Measurements from ENCODE around the gene ANO6. TPM values are rescaled to one million over a fixed set of nuclear protein-coding genes. Genes with fewer than 3 reads are reported as not detected.

The ANO6 gene
- total RNA-seq, 1 donor from 2014 or later: 25.2 TPM

DNA sequence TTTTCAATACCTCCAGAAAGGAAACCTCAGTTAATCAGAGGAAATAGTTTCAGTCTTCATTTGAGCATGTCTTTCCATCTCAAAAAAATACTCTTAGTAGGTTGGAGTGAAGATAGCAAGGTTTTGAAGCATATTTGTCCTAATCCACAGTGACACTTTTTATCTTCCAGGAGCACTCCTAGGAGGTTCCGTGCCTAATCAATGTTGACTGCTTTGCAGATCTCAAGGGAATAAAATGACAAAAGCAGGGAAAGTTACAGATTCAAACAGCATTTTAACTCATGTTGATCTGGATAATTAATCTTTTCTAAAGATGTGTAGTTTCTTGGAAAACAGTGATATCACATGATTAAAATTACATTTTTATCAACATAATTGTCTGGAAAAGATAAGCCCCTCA is 213.9 kb downstream of the ANO6 start:
- Mint-ChIP-seq H3K36me3 (ENCODE audit: low read depth) (peaks cover 38% of the 10 kb centered on the region), H3K4me3 (ENCODE audit: low read depth) (no peak overlapping the region), H3K4me1 (ENCODE audit: low read depth) (peaks cover 13% of the 10 kb centered on the region), H3K27me3 (ENCODE audit: low read depth) (no peaks in the 10 kb centered on the region), H3K9me3 (no peaks in the 10 kb centered on the region), H3K27ac (no peak overlapping the region)
- no peak for DNase-seq (ENCODE audit: low spot score)
- intact Hi-C loops (cut with micrococcal nuclease): no loop called here

GRCh38 chr12:45431126-45431525 is 215.2 kb downstream of the ANO6 start:
- no peaks in the 10 kb centered on the region for H3K27me3 Mint-ChIP-seq (ENCODE audit: low read depth)
- H3K4me3 Mint-ChIP-seq (ENCODE audit: low read depth): no peak overlapping the region
- H3K4me1 Mint-ChIP-seq (ENCODE audit: low read depth): peaks cover 11% of the 10 kb centered on the region
- H3K27ac Mint-ChIP-seq: no peak overlapping the region
- intact Hi-C loops (cut with micrococcal nuclease): no loop called here
- no peak for DNase-seq (ENCODE audit: low spot score)
- H3K9me3 Mint-ChIP-seq: no peaks in the 10 kb centered on the region
- H3K36me3 Mint-ChIP-seq (ENCODE audit: low read depth): peaks cover 34% of the 10 kb centered on the region

GRCh38 chr12:45432710-45433109 is 216.8 kb downstream of the ANO6 start:
- intact Hi-C loops (cut with micrococcal nuclease): no loop called here
- H3K27me3 Mint-ChIP-seq (ENCODE audit: low read depth): no peaks in the 10 kb centered on the region
- H3K27ac Mint-ChIP-seq: no peak overlapping the region
- H3K4me1 Mint-ChIP-seq (ENCODE audit: low read depth): peaks cover 9% of the 10 kb centered on the region
- H3K9me3 Mint-ChIP-seq: no peaks in the 10 kb centered on the region
- H3K36me3 Mint-ChIP-seq (ENCODE audit: low read depth): peaks cover 21% of the 10 kb centered on the region
- no peak for DNase-seq (ENCODE audit: low spot score)
- no peak overlapping the region for H3K4me3 Mint-ChIP-seq (ENCODE audit: low read depth)

- H3K4me3 Mint-ChIP-seq (ENCODE audit: low read depth): no peak overlapping the region
- DNase-seq (ENCODE audit: low spot score): no peak
- H3K27me3 Mint-ChIP-seq (ENCODE audit: low read depth): no peaks in the 10 kb centered on the region
- H3K9me3 Mint-ChIP-seq: no peaks in the 10 kb centered on the region
- no peak overlapping the region for H3K27ac Mint-ChIP-seq
- intact Hi-C loops (cut with micrococcal nuclease): no loop called here
- H3K4me1 Mint-ChIP-seq (ENCODE audit: low read depth): peaks cover 9% of the 10 kb centered on the region
- H3K36me3 Mint-ChIP-seq (ENCODE audit: low read depth): peaks cover 15% of the 10 kb centered on the region
Measured at GRCh38 chr12:45433441-45433868, 217.6 kb downstream of the ANO6 start.

- Mint-ChIP-seq H3K27me3 (ENCODE audit: low read depth) (no peaks in the 10 kb centered on the region), H3K9me3 (no peaks in the 10 kb centered on the region), H3K4me1 (ENCODE audit: low read depth) (peaks cover 7% of the 10 kb centered on the region), H3K36me3 (ENCODE audit: low read depth) (peaks cover 12% of the 10 kb centered on the region), H3K4me3 (ENCODE audit: low read depth) (no peak overlapping the region), H3K27ac (no peak overlapping the region)
- no peak for DNase-seq (ENCODE audit: low spot score)
- intact Hi-C loops (cut with micrococcal nuclease): no loop called here
Measured at GRCh38 chr12:45434094-45434493, 218.2 kb downstream of the ANO6 start.

- H3K27ac Mint-ChIP-seq: no peak overlapping the region
Measured at GRCh38 chr12:45435945-45436710, 220.2 kb downstream of the ANO6 start.

DNA sequence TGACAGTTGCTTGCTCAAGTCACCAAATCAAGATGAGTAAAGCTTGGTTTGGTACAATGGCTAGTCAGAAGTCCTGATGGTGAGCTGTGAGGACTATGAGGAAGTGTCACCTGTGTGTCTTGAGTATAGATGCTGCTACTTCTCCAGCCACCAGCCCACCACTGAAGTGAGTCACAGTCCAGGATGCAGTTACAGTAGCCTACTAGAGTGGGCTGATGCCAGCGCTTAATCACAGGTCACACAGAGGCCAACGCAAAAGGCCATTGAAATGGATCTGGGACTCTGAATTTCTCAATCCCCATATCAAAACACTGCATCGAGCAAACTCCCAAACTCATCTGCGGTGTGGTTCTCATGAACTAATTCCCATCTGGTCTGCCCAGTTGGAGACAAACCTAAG is 223.1 kb downstream of the ANO6 start:
- intact Hi-C loops (cut with micrococcal nuclease): no loop called here
- H3K4me3 Mint-ChIP-seq (ENCODE audit: low read depth): no peak overlapping the region
- no peaks in the 10 kb centered on the region for H3K27me3 Mint-ChIP-seq (ENCODE audit: low read depth)
- no peak overlapping the region for H3K27ac Mint-ChIP-seq
- no peak for DNase-seq (ENCODE audit: low spot score)
- H3K36me3 Mint-ChIP-seq (ENCODE audit: low read depth): no peaks in the 10 kb centered on the region
- no peaks in the 10 kb centered on the region for H3K4me1 Mint-ChIP-seq (ENCODE audit: low read depth)
- H3K9me3 Mint-ChIP-seq: peaks cover 17% of the 10 kb centered on the region

More at GRCh38 chr12:45435945-45436710, 220.2 kb downstream of the ANO6 start:
- DNase-seq (ENCODE audit: low spot score): no peak
- H3K9me3 Mint-ChIP-seq: peaks cover 1% of the 10 kb centered on the region
- intact Hi-C loops (cut with micrococcal nuclease): no loop called here
- no peak overlapping the region for H3K4me3 Mint-ChIP-seq (ENCODE audit: low read depth)
- no peaks in the 10 kb centered on the region for H3K27me3 Mint-ChIP-seq (ENCODE audit: low read depth)
- peaks cover 2% of the 10 kb centered on the region for H3K4me1 Mint-ChIP-seq (ENCODE audit: low read depth)
- H3K36me3 Mint-ChIP-seq (ENCODE audit: low read depth): peaks cover 2% of the 10 kb centered on the region

DNA sequence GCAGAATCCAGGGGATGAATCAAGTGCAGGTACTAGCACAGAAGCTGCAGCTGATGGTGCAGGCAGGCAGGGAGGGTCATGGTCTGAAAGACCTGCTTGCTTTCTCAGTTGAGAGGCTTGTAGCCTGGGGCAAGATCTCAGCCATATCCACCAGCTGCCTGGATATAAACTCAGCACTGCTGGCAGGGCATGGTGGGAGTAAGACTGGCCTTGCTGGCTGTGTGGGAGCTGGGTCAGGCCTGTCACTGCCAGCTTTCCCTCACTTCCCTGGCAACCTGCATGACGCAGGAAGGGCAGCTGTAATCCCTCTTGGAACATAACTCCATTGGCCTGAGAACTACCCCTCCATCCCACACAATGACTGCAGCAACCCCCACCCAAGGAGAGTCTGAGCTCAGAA is 230.1 kb downstream of the ANO6 start:
- intact Hi-C loops (cut with micrococcal nuclease): no loop called here
- DNase-seq (ENCODE audit: low spot score): no peak
- Mint-ChIP-seq H3K36me3 (ENCODE audit: low read depth) (peaks cover 2% of the 10 kb centered on the region), H3K27ac (no peak overlapping the region), H3K4me1 (ENCODE audit: low read depth) (peaks cover 2% of the 10 kb centered on the region), H3K27me3 (ENCODE audit: low read depth) (peaks cover 14% of the 10 kb centered on the region), H3K9me3 (peaks cover 35% of the 10 kb centered on the region), H3K4me3 (ENCODE audit: low read depth) (no peak overlapping the region)

GRCh38 chr12:45458238-45458637 is 242.3 kb downstream of the ANO6 start:
- Mint-ChIP-seq H3K27ac (no peak overlapping the region), H3K4me3 (ENCODE audit: low read depth) (no peak overlapping the region), H3K4me1 (ENCODE audit: low read depth) (no peaks in the 10 kb centered on the region), H3K9me3 (no peaks in the 10 kb centered on the region), H3K36me3 (ENCODE audit: low read depth) (no peaks in the 10 kb centered on the region), H3K27me3 (ENCODE audit: low read depth) (peaks cover 24% of the 10 kb centered on the region)
- no peak for DNase-seq (ENCODE audit: low spot score)
- intact Hi-C loops (cut with micrococcal nuclease): no loop called here

DNA sequence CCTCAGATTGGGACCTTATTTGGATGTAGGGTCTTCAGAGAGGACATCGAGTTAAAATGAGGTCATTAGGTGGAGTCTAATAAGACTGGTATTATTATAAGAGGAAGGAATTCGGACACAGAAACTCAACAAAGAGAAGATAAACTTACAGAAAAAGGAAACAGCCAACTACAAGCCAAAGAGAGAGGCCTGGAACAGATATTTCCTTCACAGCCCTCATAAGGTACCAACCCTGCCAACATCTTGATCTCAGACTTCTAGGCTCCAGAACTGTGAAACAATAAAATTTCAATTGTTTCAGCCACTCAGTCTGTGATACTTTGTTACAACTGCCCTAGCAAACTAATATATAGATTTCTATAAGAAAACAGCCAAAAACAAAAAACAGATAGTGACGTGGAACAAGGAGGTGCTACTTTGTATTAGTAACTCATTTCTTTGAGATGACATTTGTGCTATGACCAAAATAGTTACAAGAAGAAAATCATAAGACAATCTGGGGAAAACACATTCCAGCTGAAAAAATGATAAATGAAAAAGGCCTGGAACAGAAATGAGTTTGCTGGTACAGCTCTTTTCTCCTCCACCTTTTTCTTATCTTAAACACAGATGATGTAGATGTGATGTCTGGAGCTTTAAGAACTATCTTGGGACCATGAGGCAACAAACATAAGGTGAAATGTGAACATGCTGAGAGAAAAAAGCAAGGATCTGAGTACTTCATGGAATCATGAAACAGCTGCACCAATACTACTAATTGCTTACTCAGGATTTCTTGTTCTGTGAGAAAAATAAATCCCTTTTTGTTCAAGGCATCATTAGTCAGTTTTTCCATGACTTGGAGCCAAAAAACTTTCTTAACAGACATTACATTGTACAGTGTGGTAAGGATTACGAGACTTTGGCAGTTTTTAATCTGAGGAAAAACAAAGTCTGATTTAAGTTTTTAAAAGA is 243.2 kb downstream of the ANO6 start:
- Mint-ChIP-seq H3K36me3 (ENCODE audit: low read depth) (no peaks in the 10 kb centered on the region), H3K9me3 (no peaks in the 10 kb centered on the region), H3K27ac (no peak overlapping the region), H3K4me1 (ENCODE audit: low read depth) (no peaks in the 10 kb centered on the region), H3K4me3 (ENCODE audit: low read depth) (no peak overlapping the region), H3K27me3 (ENCODE audit: low read depth) (peaks cover 22% of the 10 kb centered on the region)
- DNase-seq (ENCODE audit: low spot score): no peak
- intact Hi-C loops (cut with micrococcal nuclease): no loop called here

- no peaks in the 10 kb centered on the region for H3K4me1 Mint-ChIP-seq (ENCODE audit: low read depth)
- no peak overlapping the region for H3K27ac Mint-ChIP-seq
Measured at GRCh38 chr12:45462506-45462905, 246.6 kb downstream of the ANO6 start.

DNA sequence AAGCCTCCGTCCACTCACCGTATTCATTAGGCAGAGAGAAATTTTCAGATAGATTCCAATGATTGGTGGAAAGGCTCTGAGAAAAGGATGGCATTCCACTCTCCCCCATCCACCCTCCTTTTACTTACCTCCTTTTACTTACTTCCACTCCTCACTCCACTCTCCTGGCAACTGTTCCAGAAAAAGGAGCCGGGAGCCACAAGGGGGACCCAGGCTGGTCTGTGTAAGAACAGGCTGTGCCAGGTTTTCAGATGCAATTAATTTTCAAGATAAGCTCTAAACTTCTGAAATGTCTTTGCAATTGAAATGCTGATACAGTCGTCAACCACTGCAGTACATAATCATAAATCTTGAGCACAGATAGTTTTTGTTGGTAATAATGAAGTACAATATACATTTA is 248.8 kb downstream of the ANO6 start:
- DNase-seq (ENCODE audit: low spot score): no peak
- Mint-ChIP-seq H3K27me3 (ENCODE audit: low read depth) (peaks cover 13% of the 10 kb centered on the region), H3K27ac (no peak overlapping the region), H3K9me3 (no peaks in the 10 kb centered on the region), H3K4me3 (ENCODE audit: low read depth) (no peak overlapping the region), H3K36me3 (ENCODE audit: low read depth) (no peaks in the 10 kb centered on the region), H3K4me1 (ENCODE audit: low read depth) (peaks cover under 1% of the 10 kb centered on the region)
- intact Hi-C loops (cut with micrococcal nuclease): no loop called here

More at GRCh38 chr12:45462506-45462905, 246.6 kb downstream of the ANO6 start:
- H3K4me3 Mint-ChIP-seq (ENCODE audit: low read depth): no peak overlapping the region
- intact Hi-C loops (cut with micrococcal nuclease): no loop called here
- no peak for DNase-seq (ENCODE audit: low spot score)
- H3K9me3 Mint-ChIP-seq: no peaks in the 10 kb centered on the region
- no peaks in the 10 kb centered on the region for H3K36me3 Mint-ChIP-seq (ENCODE audit: low read depth)
- H3K27me3 Mint-ChIP-seq (ENCODE audit: low read depth): peaks cover 17% of the 10 kb centered on the region
